Adipose tissue (tissue), 3 donors: ENCODE results near the gene FSTL1. TPM values are rescaled to one million over a fixed set of nuclear protein-coding genes. Genes with fewer than 3 reads are reported as not detected.
A peak's percentile ranks its signal among the peaks of the same experiment; 100 is the strongest.

Experiments
- H3K27ac ChIP-seq: one replicate; pipeline ENCODE4 v1.5.1; 2013; ENCODE audit warnings: low read depth, low read length
- WGBS, 3 donors: extraction: QIAGEN DNeasy Blood & Tissue Kit; methylation state at CpG; one replicate each; pipeline ENCODE4 v1.1.7; 2013; 5-methylcytosine and 5-hydroxymethylcytosine counted together
- polyA plus RNA-seq, 3 donors: library from polyadenylated mRNA; stranded (reverse); fragments of 200-250 nt; gene quantifications; one replicate each; pipeline ENCODE4 v1.2.3, GENCODE V29; 2013
- donor health status: healthy with polysubstance abuse.
- donor health status: Bipolar disorder and iron deficiency.
- donor health status: healthy.

FSTL1 gene
- polyA plus RNA-seq: 100 to 1,000 TPM in 2 of 3 donors, 10 to 100 TPM in 1; 41.6 to 259 (median 153) TPM

GRCh38 chr3:120450600-120451271, at the start of gene FSTL1:
Gene FSTL1 (minus strand): TSS chr3:120450992. CDS start chr3:120450746, 246 bp downstream.
- H3K27ac ChIP-seq: peak within 1 kb of the TSS; percentile 61
- 0 to 2% (median 0%) methylated on average over 47 to 78 of the region's 78 CpGs for WGBS, 3 donors

GRCh38 chr3:120498556-120499346, 48.0 kb upstream of the FSTL1 start:
- WGBS, 3 donors: 47 to 70% (median 61%) methylated on average over 2 of the region's 2 CpGs
- no peak overlapping the region for H3K27ac ChIP-seq

- WGBS, 3 donors: 49 to 77% (median 69%) methylated on average over 2 of the region's 2 CpGs
- no peak overlapping the region for H3K27ac ChIP-seq
Measured at GRCh38 chr3:120497818-120498217, 47.0 kb upstream of the FSTL1 start.

- WGBS, 3 donors: 54 to 67% (median 58%) methylated on average over 3 of the region's 3 CpGs
Measured at GRCh38 chr3:120497336-120497735, 46.5 kb upstream of the FSTL1 start.

GRCh38 chr3:120496278-120497002, 45.6 kb upstream of the FSTL1 start:
- WGBS, 3 donors: 72 to 91% (median 76%) methylated on average over 3 of the region's 3 CpGs
- H3K27ac ChIP-seq: no peak overlapping the region

More at GRCh38 chr3:120497336-120497735, 46.5 kb upstream of the FSTL1 start:
- H3K27ac ChIP-seq: no peak overlapping the region

- no peak overlapping the region for H3K27ac ChIP-seq
- 78 to 91% (median 83%) methylated on average over 2 of the region's 2 CpGs for WGBS, 3 donors
Measured at GRCh38 chr3:120495809-120496208, 45.0 kb upstream of the FSTL1 start.

GRCh38 chr3:120492103-120492502, 41.3 kb upstream of the FSTL1 start:
- H3K27ac ChIP-seq: no peak overlapping the region
- WGBS, 3 donors: 75 to 79% (median 77%) methylated on average over 5 of the region's 5 CpGs

- no peak overlapping the region for H3K27ac ChIP-seq
- 88 to 98% (median 95%) methylated on average over 2 of the region's 2 CpGs for WGBS, 3 donors
Measured at GRCh38 chr3:120489421-120489820, 38.6 kb upstream of the FSTL1 start.

GRCh38 chr3:120488296-120488695, 37.5 kb upstream of the FSTL1 start:
- H3K27ac ChIP-seq: no peak overlapping the region
- WGBS, 3 donors: 68 to 85% (median 69%) methylated on average over 3 of the region's 3 CpGs

GRCh38 chr3:120487191-120487650, 36.4 kb upstream of the FSTL1 start:
- 48 to 62% (median 56%) methylated on average over 3 of the region's 3 CpGs for WGBS, 3 donors
- H3K27ac ChIP-seq: no peak overlapping the region

- H3K27ac ChIP-seq: no peak overlapping the region
- WGBS, 3 donors: 77 to 86% (median 82%) methylated on average over 2 of the region's 2 CpGs
Measured at GRCh38 chr3:120481081-120481480, 30.3 kb upstream of the FSTL1 start.

GRCh38 chr3:120477781-120478180, 27.0 kb upstream of the FSTL1 start:
- H3K27ac ChIP-seq: no peak overlapping the region
- WGBS, 3 donors: 73 to 77% (median 74%) methylated on average over 4 of the region's 4 CpGs

- no peak overlapping the region for H3K27ac ChIP-seq
- 89 to 92% (median 91%) methylated on average over 6 of the region's 6 CpGs for WGBS, 3 donors
Measured at GRCh38 chr3:120475722-120476377, 25.1 kb upstream of the FSTL1 start.

GRCh38 chr3:120473896-120474675, 23.3 kb upstream of the FSTL1 start:
- H3K27ac ChIP-seq: no peak overlapping the region
- WGBS, 3 donors: 95 to 97% (median 95%) methylated on average over 3 of the region's 3 CpGs

GRCh38 chr3:120473389-120473788, 22.6 kb upstream of the FSTL1 start:
- H3K27ac ChIP-seq: no peak overlapping the region
- WGBS, 3 donors: 70 to 94% (median 87%) methylated on average over 2 of the region's 2 CpGs

- WGBS, 3 donors: 75 to 86% (median 81%) methylated on average over 3 of the region's 3 CpGs
- H3K27ac ChIP-seq: no peak overlapping the region
Measured at GRCh38 chr3:120472121-120472844, 21.5 kb upstream of the FSTL1 start.

GRCh38 chr3:120471643-120472042, 20.9 kb upstream of the FSTL1 start:
- no peak overlapping the region for H3K27ac ChIP-seq
- 66 to 84% (median 78%) methylated on average over 3 of the region's 3 CpGs for WGBS, 3 donors
